GM12891 (cell line): Measurements from ENCODE around the gene GPR17.

Experiments used
- PAX5 ChIP-seq: IDR thresholded peaks from 2 replicates; pipeline ENCODE4 v1.6.1; 2011; ENCODE audit warnings: low read length, moderate library complexity, mild to moderate bottlenecking; ENCODE audit not compliant: insufficient read depth, severe bottlenecking
- POLR2A ChIP-seq: IDR thresholded peaks from 2 replicates; pipeline ENCODE4 v1.6.1; 2011; ENCODE audit warnings: low read depth, low read length, control low read depth
- POLR2AphosphoS5 ChIP-seq: IDR thresholded peaks from 2 replicates; pipeline ENCODE4 v1.6.1; 2011; ENCODE audit warnings: low read depth, low read length, control low read depth
- POU2F2 ChIP-seq: IDR thresholded peaks from 2 replicates; pipeline ENCODE4 v1.6.1; 2011; ENCODE audit warnings: low read depth, mild to moderate bottlenecking, control low read depth, low read length, moderate library complexity
- SPI1 ChIP-seq: IDR thresholded peaks from 2 replicates; pipeline ENCODE4 v1.6.1; 2011; ENCODE audit warnings: low read depth, low read length, control low read depth
- TAF1 ChIP-seq: IDR thresholded peaks from 2 replicates; pipeline ENCODE4 v1.6.1; 2011; ENCODE audit warnings: low read depth, low read length, control low read depth

DNA sequence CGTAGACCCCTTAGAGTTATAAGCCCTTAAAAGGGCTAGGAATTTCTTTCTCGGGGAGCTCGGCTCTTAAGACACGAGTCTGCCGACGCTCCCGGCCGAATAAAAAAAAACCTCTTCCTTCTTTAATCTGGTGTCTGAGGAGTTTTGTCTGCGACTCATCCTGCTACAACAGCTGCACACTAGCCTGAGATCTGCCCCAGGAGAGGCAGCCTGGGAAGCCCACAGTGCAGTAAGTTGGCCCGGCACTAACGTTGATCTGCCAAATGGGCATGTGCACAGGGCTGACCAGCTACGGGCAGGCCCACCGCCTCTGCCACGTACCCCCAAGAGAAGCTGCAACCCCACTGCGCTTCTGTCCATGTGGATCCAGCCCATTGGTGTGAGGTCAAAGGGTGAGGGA, 37.8 kb downstream of the GPR17 start:
- TF ChIP-seq POLR2AphosphoS5 (no peak), POLR2A (no peak), TAF1 (no peak), POU2F2 (no peak), SPI1 (no peak), PAX5 (no peak)
